SK-N-SH treated with all-trans-retinoic acid at 6 μM for 48 hours (cell line): ENCODE data around the gene DCAF5.
A peak's percentile ranks its signal among the peaks of the same experiment; 100 is the strongest.

Source experiments
- ATAC-seq: fragments of 200-7000 bp; cut with Tn5 transposase; 3 replicates; pipeline ENCODE4 v1.9.1; 2020; ENCODE audit warnings: mild to moderate bottlenecking, moderate library complexity
- ARNTL ChIP-seq: fragments of 450-650 bp; formaldehyde crosslinking; IDR thresholded peaks from 2 replicates; pipeline ENCODE4 v1.5.0; 2020; ENCODE audit warnings: low read depth, mild to moderate bottlenecking, moderate library complexity, borderline replicate concordance
- CSDC2 ChIP-seq: fragments of 250-450 bp; sonication (Bioruptor Pico); IDR thresholded peaks from 2 replicates; pipeline ENCODE4 v1.5.0; 2020; ENCODE audit warnings: mild to moderate bottlenecking, moderate library complexity
- ESRRG ChIP-seq: fragments of 250-450 bp; sonication (Bioruptor Pico); IDR thresholded peaks from 2 replicates; pipeline ENCODE4 v1.6.1; 2021; ENCODE audit warnings: mild to moderate bottlenecking
- GLIS3 ChIP-seq: fragments of 250-450 bp; sonication (Bioruptor Pico); IDR thresholded peaks from 2 replicates; pipeline ENCODE4 v1.5.0; 2020; ENCODE audit warnings: mild to moderate bottlenecking, moderate library complexity
- ISL1 ChIP-seq: fragments of 250-450 bp; sonication (Bioruptor Pico); IDR thresholded peaks from 2 replicates; pipeline ENCODE4 v2.1.2; 2022; ENCODE audit warnings: mild to moderate bottlenecking, moderate library complexity
- OSR1 ChIP-seq: fragments of 250-450 bp; sonication (Bioruptor Pico); IDR thresholded peaks from 2 replicates; pipeline ENCODE4 v1.8.0; 2022; ENCODE audit warnings: moderate library complexity, mild to moderate bottlenecking, inconsistent platforms
- PATZ1 ChIP-seq: fragments of 250-450 bp; sonication (Bioruptor Pico); IDR thresholded peaks from 2 replicates; pipeline ENCODE4 v1.8.0; 2020; ENCODE audit warnings: mild to moderate bottlenecking, moderate library complexity, borderline replicate concordance
- PPARA ChIP-seq: fragments of 250-450 bp; sonication (Bioruptor Pico); IDR thresholded peaks from 2 replicates; pipeline ENCODE4 v1.5.0; 2020; ENCODE audit warnings: mild to moderate bottlenecking, borderline replicate concordance
- RARB ChIP-seq: fragments of 250-450 bp; sonication (Bioruptor Pico); IDR thresholded peaks from 2 replicates; pipeline ENCODE4 v1.8.0; 2021; ENCODE audit warnings: mild to moderate bottlenecking, moderate library complexity
- SNAI2 ChIP-seq: fragments of 250-450 bp; sonication (Bioruptor Pico); IDR thresholded peaks from 2 replicates; pipeline ENCODE4 v1.5.0; 2020; ENCODE audit warnings: mild to moderate bottlenecking, moderate library complexity
- TCF4 ChIP-seq: fragments of 250-450 bp; sonication (Bioruptor Pico); IDR thresholded peaks from 2 replicates; pipeline ENCODE4 v1.8.0; 2021; ENCODE audit warnings: mild to moderate bottlenecking, moderate library complexity, borderline replicate concordance
- TOX ChIP-seq: fragments of 250-450 bp; sonication (Bioruptor Pico); IDR thresholded peaks from 2 replicates; pipeline ENCODE4 v1.8.0; 2021; ENCODE audit warnings: mild to moderate bottlenecking, moderate library complexity, borderline replicate concordance
- ZC3H10 ChIP-seq: fragments of 250-450 bp; sonication (Bioruptor Pico); IDR thresholded peaks from 2 replicates; pipeline ENCODE4 v1.5.1; 2021; ENCODE audit warnings: mild to moderate bottlenecking, moderate library complexity
- ZFP3 ChIP-seq: fragments of 250-450 bp; sonication (Bioruptor Pico); IDR thresholded peaks from 2 replicates; pipeline ENCODE4 v1.5.0; 2020; ENCODE audit warnings: mild to moderate bottlenecking, moderate library complexity
- ZFP30 ChIP-seq: fragments of 450-650 bp; formaldehyde crosslinking; IDR thresholded peaks from 2 replicates; pipeline ENCODE4 v1.5.0; 2022; ENCODE audit warnings: mild to moderate bottlenecking, moderate library complexity
- ZNF565 ChIP-seq: fragments of 450-650 bp; formaldehyde crosslinking; conservative IDR thresholded peaks from 2 replicates; pipeline ENCODE4 v1.5.0; 2020; ENCODE audit warnings: low read depth, mild to moderate bottlenecking, moderate library complexity
- ZNF70 ChIP-seq: fragments of 450-650 bp; formaldehyde crosslinking; IDR thresholded peaks from 2 replicates; pipeline ENCODE4 v1.5.0; 2020; ENCODE audit warnings: mild to moderate bottlenecking, moderate library complexity
- TF ChIP-seq, protein P1 (sequence below): fragments of 250-450 bp; sonication (Bioruptor Pico); IDR thresholded peaks from 2 replicates; pipeline ENCODE4 v1.8.0; 2021; ENCODE audit warnings: low read depth, mild to moderate bottlenecking, moderate library complexity, borderline replicate concordance
- TF ChIP-seq, protein P2 (sequence below): fragments of 250-450 bp; sonication (Bioruptor Pico); IDR thresholded peaks from 2 replicates; pipeline ENCODE4 v1.5.0; 2020; ENCODE audit warnings: mild to moderate bottlenecking, moderate library complexity
- TF ChIP-seq, protein P3 (sequence below): fragments of 250-450 bp; sonication (Bioruptor Pico); IDR thresholded peaks from 2 replicates; pipeline ENCODE4 v1.5.1; 2020; ENCODE audit warnings: low read depth, mild to moderate bottlenecking, moderate library complexity
- TF ChIP-seq, protein P4 (sequence below): fragments of 250-450 bp; sonication (Bioruptor Pico); IDR thresholded peaks from 2 replicates; pipeline ENCODE4 v1.5.1; 2021; ENCODE audit warnings: mild to moderate bottlenecking, moderate library complexity

Gene DCAF5

GRCh38 chr14:69153873-69154270, 953 bp upstream of the DCAF5 start:
- no peak for ATAC-seq
- TF ChIP-seq ZC3H10 (CRISPR knock-in tag) = no peak
- TF ChIP-seq TOX (CRISPR knock-in tag) = no peak
- TF ChIP-seq, protein P1, sequence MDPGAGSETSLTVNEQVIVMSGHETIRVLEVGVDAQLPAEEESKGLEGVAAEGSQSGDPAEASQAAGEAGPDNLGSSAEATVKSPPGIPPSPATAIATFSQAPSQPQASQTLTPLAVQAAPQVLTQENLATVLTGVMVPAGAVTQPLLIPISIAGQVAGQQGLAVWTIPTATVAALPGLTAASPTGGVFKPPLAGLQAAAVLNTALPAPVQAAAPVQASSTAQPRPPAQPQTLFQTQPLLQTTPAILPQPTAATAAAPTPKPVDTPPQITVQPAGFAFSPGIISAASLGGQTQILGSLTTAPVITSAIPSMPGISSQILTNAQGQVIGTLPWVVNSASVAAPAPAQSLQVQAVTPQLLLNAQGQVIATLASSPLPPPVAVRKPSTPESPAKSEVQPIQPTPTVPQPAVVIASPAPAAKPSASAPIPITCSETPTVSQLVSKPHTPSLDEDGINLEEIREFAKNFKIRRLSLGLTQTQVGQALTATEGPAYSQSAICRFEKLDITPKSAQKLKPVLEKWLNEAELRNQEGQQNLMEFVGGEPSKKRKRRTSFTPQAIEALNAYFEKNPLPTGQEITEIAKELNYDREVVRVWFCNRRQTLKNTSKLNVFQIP (CRISPR knock-in tag) = no peak
- TF ChIP-seq ISL1 (CRISPR knock-in tag) = no peak
- TF ChIP-seq ZFP30 = no peak
- no peak for TF ChIP-seq OSR1
- TF ChIP-seq, protein P2, sequence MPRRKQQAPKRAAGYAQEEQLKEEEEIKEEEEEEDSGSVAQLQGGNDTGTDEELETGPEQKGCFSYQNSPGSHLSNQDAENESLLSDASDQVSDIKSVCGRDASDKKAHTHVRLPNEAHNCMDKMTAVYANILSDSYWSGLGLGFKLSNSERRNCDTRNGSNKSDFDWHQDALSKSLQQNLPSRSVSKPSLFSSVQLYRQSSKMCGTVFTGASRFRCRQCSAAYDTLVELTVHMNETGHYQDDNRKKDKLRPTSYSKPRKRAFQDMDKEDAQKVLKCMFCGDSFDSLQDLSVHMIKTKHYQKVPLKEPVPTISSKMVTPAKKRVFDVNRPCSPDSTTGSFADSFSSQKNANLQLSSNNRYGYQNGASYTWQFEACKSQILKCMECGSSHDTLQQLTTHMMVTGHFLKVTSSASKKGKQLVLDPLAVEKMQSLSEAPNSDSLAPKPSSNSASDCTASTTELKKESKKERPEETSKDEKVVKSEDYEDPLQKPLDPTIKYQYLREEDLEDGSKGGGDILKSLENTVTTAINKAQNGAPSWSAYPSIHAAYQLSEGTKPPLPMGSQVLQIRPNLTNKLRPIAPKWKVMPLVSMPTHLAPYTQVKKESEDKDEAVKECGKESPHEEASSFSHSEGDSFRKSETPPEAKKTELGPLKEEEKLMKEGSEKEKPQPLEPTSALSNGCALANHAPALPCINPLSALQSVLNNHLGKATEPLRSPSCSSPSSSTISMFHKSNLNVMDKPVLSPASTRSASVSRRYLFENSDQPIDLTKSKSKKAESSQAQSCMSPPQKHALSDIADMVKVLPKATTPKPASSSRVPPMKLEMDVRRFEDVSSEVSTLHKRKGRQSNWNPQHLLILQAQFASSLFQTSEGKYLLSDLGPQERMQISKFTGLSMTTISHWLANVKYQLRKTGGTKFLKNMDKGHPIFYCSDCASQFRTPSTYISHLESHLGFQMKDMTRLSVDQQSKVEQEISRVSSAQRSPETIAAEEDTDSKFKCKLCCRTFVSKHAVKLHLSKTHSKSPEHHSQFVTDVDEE (CRISPR knock-in tag) = no peak
- TF ChIP-seq ZFP3 (CRISPR knock-in tag) = no peak
- TF ChIP-seq PPARA (CRISPR knock-in tag) = no peak
- TF ChIP-seq, protein P3, sequence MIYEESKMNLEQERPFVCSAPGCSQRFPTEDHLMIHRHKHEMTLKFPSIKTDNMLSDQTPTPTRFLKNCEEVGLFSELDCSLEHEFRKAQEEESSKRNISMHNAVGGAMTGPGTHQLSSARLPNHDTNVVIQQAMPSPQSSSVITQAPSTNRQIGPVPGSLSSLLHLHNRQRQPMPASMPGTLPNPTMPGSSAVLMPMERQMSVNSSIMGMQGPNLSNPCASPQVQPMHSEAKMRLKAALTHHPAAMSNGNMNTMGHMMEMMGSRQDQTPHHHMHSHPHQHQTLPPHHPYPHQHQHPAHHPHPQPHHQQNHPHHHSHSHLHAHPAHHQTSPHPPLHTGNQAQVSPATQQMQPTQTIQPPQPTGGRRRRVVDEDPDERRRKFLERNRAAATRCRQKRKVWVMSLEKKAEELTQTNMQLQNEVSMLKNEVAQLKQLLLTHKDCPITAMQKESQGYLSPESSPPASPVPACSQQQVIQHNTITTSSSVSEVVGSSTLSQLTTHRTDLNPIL (CRISPR knock-in tag) = no peak
- no peak for TF ChIP-seq ZNF70 (CRISPR knock-in tag)
- TF ChIP-seq RARB = no peak
- no peak for TF ChIP-seq ARNTL (CRISPR knock-in tag)
- no peak for TF ChIP-seq TCF4
- no peak for TF ChIP-seq ZNF565 (CRISPR knock-in tag)
- TF ChIP-seq GLIS3 (CRISPR knock-in tag) = no peak
- TF ChIP-seq CSDC2 (CRISPR knock-in tag) = no peak
- no peak for TF ChIP-seq SNAI2 (CRISPR knock-in tag)

DNA sequence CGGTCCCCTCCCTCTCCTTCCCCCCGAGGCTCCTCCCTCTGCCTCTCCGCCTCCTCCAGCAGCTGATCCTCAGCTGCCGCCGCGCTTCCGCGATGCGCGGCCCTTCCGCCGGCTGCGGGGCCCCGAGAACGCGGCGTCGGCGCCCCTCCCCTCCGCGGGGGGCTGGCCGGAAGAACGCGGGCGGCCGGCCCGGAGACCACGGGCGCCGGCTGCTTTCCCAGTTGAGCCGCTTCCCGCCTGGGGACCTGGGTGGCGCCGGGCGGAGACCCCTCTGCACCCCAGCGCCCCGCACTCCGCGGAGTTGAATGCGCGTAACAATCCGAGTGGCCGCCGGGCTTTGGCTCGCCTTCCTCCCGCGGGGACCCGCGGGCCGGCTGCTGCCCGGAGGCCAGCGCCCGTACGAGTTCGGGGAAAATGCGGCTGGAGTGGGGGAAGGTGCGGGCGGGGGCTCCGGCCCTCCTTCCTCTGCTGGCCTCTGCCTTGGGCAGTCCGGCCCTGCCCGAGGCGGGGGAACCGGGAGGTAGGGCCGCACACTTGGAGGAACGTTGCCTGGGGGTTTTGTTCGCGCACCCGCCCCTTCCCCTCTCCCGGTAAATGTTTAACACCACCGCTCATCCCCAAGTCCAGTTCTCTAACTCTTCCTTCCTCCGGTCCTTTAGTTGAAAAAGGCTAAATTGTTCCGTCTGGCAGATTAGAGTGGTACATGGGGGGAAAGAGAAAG, 393 bp upstream of the DCAF5 start:
- TF ChIP-seq, protein P2 (CRISPR knock-in tag) = peak; percentile 53; the same call in 1 of the 2 replicates
- 0 out of 2 replicates have a peak, but pooled peaks have one; percentile 66 for TF ChIP-seq CSDC2 (CRISPR knock-in tag)
- TF ChIP-seq, protein P4, sequence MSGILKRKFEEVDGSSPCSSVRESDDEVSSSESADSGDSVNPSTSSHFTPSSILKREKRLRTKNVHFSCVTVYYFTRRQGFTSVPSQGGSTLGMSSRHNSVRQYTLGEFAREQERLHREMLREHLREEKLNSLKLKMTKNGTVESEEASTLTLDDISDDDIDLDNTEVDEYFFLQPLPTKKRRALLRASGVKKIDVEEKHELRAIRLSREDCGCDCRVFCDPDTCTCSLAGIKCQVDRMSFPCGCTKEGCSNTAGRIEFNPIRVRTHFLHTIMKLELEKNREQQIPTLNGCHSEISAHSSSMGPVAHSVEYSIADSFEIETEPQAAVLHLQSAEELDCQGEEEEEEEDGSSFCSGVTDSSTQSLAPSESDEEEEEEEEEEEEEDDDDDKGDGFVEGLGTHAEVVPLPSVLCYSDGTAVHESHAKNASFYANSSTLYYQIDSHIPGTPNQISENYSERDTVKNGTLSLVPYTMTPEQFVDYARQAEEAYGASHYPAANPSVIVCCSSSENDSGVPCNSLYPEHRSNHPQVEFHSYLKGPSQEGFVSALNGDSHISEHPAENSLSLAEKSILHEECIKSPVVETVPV (CRISPR knock-in tag) = no peak
- TF ChIP-seq OSR1 = no peak
- TF ChIP-seq TCF4 = no peak
- no peak for TF ChIP-seq PATZ1 (CRISPR knock-in tag)
- TF ChIP-seq ZFP3 (CRISPR knock-in tag) = peak; percentile 75
- no peak for TF ChIP-seq ESRRG (CRISPR knock-in tag)

More for the DNA sequence above, 393 bp upstream of the DCAF5 start:
- peak; percentile 87 for ATAC-seq
